Measurements from ENCODE around the gene ARHGAP19.

DNA sequence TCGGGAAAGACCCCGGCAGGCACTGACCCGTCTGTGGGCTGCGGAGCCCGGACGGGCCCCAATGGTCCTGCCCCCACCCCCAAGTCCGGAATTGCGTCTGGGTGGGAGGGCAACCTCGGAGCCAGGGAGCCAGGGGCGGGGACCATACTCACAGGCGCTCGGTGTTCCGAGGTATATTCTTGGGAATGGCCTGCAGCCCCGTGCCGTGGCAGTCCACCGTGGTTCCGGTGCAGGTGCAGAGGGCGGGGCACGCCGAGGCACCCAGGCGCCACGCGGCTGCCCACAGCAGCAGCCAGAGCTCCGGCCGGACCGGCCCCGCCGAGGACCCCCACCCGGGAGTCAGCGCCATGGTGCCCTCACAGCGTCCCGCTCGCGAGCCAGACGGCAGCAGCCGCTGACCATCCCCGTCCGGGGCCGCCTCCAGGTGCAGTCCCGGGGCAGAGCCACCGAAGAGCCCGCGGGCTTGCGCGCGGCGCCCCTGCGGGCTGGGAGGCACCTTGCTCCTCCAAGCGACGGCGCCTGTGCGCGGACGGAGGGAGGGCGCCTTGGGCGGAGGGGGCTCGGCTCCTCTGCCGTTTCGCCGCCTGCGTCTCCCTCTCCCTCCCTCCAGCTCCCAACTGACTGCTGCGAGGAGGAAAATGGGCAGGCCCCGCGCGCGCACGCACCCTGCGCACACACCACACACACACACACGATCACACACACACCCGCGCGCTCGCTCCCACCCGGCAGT lies 106.9 kb downstream of the ARHGAP19 start, which contains the start of gene SLIT1:
- TF ChIP-seq, protein P1, sequence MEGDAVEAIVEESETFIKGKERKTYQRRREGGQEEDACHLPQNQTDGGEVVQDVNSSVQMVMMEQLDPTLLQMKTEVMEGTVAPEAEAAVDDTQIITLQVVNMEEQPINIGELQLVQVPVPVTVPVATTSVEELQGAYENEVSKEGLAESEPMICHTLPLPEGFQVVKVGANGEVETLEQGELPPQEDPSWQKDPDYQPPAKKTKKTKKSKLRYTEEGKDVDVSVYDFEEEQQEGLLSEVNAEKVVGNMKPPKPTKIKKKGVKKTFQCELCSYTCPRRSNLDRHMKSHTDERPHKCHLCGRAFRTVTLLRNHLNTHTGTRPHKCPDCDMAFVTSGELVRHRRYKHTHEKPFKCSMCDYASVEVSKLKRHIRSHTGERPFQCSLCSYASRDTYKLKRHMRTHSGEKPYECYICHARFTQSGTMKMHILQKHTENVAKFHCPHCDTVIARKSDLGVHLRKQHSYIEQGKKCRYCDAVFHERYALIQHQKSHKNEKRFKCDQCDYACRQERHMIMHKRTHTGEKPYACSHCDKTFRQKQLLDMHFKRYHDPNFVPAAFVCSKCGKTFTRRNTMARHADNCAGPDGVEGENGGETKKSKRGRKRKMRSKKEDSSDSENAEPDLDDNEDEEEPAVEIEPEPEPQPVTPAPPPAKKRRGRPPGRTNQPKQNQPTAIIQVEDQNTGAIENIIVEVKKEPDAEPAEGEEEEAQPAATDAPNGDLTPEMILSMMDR (IDR thresholded peaks at IDR 0.05): no peak; the same call in 1 of the 2 replicates
- TF ChIP-seq ZFX (IDR thresholded peaks at IDR 0.05; ENCODE audit: borderline replicate concordance): no peak
